Hepatocyte (in vitro differentiated cells): ENCODE results near the gene CUX1. TPM values are rescaled to one million over a fixed set of nuclear protein-coding genes. Genes with fewer than 3 reads are reported as not detected.

ENCODE experiments used
- DNase-seq: peaks from one replicate; pipeline ENCODE4 v3.0.0-alpha.2; 2016; ENCODE audit warnings: low spot score
- H2AFZ ChIP-seq: fragments of 200-600 bp; sonication (generic); 2 replicates; pipeline ENCODE4 v1.6.0; 2016; ENCODE audit warnings: antibody characterized with exemption, mild to moderate bottlenecking
- H3K27ac ChIP-seq: fragments of 200-600 bp; sonication (generic); 2 replicates; pipeline ENCODE4 v1.5.1; 2016; ENCODE audit warnings: mild to moderate bottlenecking
- H3K27me3 ChIP-seq: fragments of 200-600 bp; sonication (generic); 2 replicates; pipeline ENCODE4 v1.6.1; 2016
- H3K36me3 ChIP-seq: fragments of 200-600 bp; sonication (generic); replicated peaks from 2 replicates; pipeline ENCODE4 v1.5.1; 2016; ENCODE audit warnings: low read depth; ENCODE audit not compliant: insufficient read depth
- H3K4me1 ChIP-seq: fragments of 200-600 bp; sonication (generic); 2 replicates; pipeline ENCODE4 v1.5.1; 2016; ENCODE audit warnings: mild to moderate bottlenecking, moderate library complexity; ENCODE audit not compliant: insufficient read depth
- H3K4me2 ChIP-seq: fragments of 200-600 bp; sonication (generic); 2 replicates; pipeline ENCODE4 v1.6.0; 2016
- H3K4me3 ChIP-seq: fragments of 200-600 bp; sonication (generic); 2 replicates; pipeline ENCODE4 v1.5.1; 2016; ENCODE audit warnings: mild to moderate bottlenecking
- H3K79me2 ChIP-seq: fragments of 200-600 bp; sonication (generic); 2 replicates; pipeline ENCODE4 v1.6.0; 2017; ENCODE audit warnings: mild to moderate bottlenecking
- H3K9me2 ChIP-seq: fragments of 200-600 bp; sonication (generic); replicated peaks from 2 replicates; pipeline ENCODE4 v1.6.0; 2017; ENCODE audit warnings: mild to moderate bottlenecking; ENCODE audit not compliant: insufficient read depth
- H3K9me3 ChIP-seq: fragments of 200-600 bp; sonication (generic); 2 replicates; pipeline ENCODE4 v1.5.1; 2016; ENCODE audit warnings: low read depth, mild to moderate bottlenecking
- H4K20me1 ChIP-seq: fragments of 200-600 bp; sonication (generic); 2 replicates; pipeline ENCODE4 v1.6.0; 2016; ENCODE audit warnings: mild to moderate bottlenecking; ENCODE audit not compliant: insufficient read depth, poor library complexity, severe bottlenecking
- EZH2 ChIP-seq: fragments of 200-600 bp; sonication (generic); IDR thresholded peaks from 2 replicates; pipeline ENCODE4 v1.6.1; 2016; ENCODE audit warnings: antibody characterized with exemption, mild to moderate bottlenecking, borderline replicate concordance
- EZH2phosphoT487 ChIP-seq: fragments of 200-600 bp; sonication (generic); IDR thresholded peaks from one replicate; pipeline ENCODE4 v1.6.1; 2018; ENCODE audit warnings: antibody characterized with exemption, mild to moderate bottlenecking, low read depth, moderate library complexity; ENCODE audit not compliant: unreplicated experiment, severe bottlenecking
- WGBS: methylation state at CpG from one replicate; pipeline ENCODE4 v1.1.6; 2016; ENCODE audit warnings: low lambda C conversion rate; ENCODE audit errors: missing lambda C conversion rate; 5-methylcytosine and 5-hydroxymethylcytosine counted together
- polyA plus RNA-seq: library from polyadenylated mRNA; unstranded; fragments of >200 nt; fragmentation: Nextera tagmentation; extraction: Ambion mirVana; gene quantifications from 2 replicates; pipeline ENCODE4 v1.2.1, GENCODE V29; 2016
- total RNA-seq: library from RNA; depleted of rRNA; stranded (reverse); fragments of >200 nt; gene quantifications from 2 replicates; pipeline ENCODE4 v1.2.3, GENCODE V29; 2014
- TF ChIP-seq, protein P1 (sequence below): fragments of 200-600 bp; sonication (generic); IDR thresholded peaks from 2 replicates; pipeline ENCODE4 v1.5.1; 2016; ENCODE audit warnings: antibody characterized with exemption, mild to moderate bottlenecking; ENCODE audit not compliant: poor library complexity

Gene CUX1
- total and polyA plus RNA-seq, 2 experiments from 2014 or later, result 60.1 to 76.8 TPM

DNA sequence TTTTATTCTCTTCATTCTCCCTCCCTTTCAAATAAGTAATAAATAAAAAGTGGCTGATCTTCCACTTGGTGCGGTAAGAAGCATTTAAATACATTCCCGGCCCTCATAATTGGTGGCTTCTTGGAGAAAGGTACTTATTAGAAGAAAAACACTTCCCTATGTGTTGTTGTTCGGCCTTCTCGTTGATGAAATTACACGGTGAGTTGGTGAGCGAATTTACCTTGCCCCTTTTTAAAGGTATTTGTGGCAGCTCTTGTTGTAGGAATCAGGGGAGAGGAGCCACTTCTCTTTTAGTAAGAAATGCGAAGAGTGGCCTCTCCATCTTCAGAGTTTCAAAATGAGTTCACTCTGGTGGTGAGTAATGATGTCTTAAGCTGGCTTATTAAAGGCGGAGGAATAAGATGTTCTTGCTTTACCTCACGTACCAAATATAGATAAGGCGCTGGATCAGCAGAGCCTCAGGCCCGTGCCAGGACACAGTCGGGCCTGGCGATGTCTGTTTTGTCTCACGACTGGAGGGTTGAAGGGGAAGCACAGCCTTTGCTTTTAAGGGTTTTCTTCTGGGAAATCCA is 135.9 kb downstream of the CUX1 start:
- Histone ChIP-seq H3K27ac (peak overlapping the region; percentile 95), H3K4me3 (no peak overlapping the region), H4K20me1 (no peaks in the 10 kb centered on the region), H3K4me1 (peaks cover 17% of the 10 kb centered on the region), H3K9me3 (no peaks in the 10 kb centered on the region), H3K9me2 (no peaks in the 10 kb centered on the region), H2AFZ (no peak overlapping the region), H3K4me2 (peak overlapping the region; percentile 30), H3K27me3 (no peaks in the 10 kb centered on the region), H3K79me2 (peaks cover 81% of the 10 kb centered on the region), H3K36me3 (no peaks in the 10 kb centered on the region)
- TF ChIP-seq EZH2 (no peak), EZH2phosphoT487 (no peak)
- TF ChIP-seq, protein P1, sequence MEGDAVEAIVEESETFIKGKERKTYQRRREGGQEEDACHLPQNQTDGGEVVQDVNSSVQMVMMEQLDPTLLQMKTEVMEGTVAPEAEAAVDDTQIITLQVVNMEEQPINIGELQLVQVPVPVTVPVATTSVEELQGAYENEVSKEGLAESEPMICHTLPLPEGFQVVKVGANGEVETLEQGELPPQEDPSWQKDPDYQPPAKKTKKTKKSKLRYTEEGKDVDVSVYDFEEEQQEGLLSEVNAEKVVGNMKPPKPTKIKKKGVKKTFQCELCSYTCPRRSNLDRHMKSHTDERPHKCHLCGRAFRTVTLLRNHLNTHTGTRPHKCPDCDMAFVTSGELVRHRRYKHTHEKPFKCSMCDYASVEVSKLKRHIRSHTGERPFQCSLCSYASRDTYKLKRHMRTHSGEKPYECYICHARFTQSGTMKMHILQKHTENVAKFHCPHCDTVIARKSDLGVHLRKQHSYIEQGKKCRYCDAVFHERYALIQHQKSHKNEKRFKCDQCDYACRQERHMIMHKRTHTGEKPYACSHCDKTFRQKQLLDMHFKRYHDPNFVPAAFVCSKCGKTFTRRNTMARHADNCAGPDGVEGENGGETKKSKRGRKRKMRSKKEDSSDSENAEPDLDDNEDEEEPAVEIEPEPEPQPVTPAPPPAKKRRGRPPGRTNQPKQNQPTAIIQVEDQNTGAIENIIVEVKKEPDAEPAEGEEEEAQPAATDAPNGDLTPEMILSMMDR, result no peak
- peak; percentile 85 for DNase-seq
- WGBS, result 63% methylated on average over 14 of the region's 14 CpGs

DNA sequence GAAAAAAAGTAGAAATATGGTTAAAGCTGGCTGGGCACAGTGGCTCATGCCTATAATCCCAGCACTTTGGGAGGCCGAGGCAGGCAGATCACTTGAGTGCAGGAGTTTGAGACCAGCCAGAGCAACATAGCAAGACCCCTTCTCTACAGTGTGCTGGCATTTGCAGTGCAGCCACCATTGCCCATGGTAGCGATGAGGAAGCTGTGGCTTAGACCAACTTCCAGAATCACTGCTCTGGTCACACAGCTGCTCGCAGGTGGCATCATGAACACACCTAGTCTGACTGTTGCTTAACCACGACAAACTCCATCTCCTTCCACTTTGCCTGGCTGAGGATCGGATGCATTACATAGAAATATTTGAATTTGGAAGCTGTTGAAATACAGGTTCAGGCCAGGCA is 137.1 kb downstream of the CUX1 start:
- H3K4me2 ChIP-seq, result no peak overlapping the region
- peaks cover 81% of the 10 kb centered on the region for H3K79me2 ChIP-seq
- no peaks in the 10 kb centered on the region for H3K27me3 ChIP-seq
- no peak overlapping the region for H3K4me3 ChIP-seq
- peaks cover 2% of the 10 kb centered on the region for H4K20me1 ChIP-seq
- H3K4me1 ChIP-seq, result peaks cover 17% of the 10 kb centered on the region
- H2AFZ ChIP-seq, result no peak overlapping the region
- no peaks in the 10 kb centered on the region for H3K36me3 ChIP-seq
- H3K27ac ChIP-seq, result peak overlapping the region; percentile 85
- no peak for TF ChIP-seq EZH2
- TF ChIP-seq, protein P1, result no peak
- TF ChIP-seq EZH2phosphoT487, result no peak
- 92% methylated on average over 5 of the region's 5 CpGs for WGBS
- H3K9me3 ChIP-seq, result no peaks in the 10 kb centered on the region
- no peaks in the 10 kb centered on the region for H3K9me2 ChIP-seq
- no peak for DNase-seq

DNA sequence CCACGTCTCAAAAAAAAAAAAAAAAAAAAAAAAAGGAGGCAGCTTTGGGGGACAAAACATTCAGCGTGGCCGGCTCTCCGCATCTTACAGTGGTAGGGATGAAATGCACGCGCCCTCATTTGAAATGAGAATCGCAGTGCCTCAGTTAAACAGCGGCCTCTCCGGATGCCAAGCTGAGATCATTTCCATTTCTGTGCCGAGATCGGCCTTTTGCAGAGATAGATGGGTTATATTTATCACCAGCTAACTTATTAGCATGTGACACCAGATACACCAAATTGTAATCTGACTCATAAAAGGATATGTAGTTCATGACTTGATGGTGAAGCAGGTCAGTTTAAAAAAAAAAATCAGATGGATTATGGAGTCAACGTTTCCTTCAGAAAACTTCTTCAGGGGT is 138.7 kb downstream of the CUX1 start:
- H3K4me2 ChIP-seq, result no peak overlapping the region
- H3K4me1 ChIP-seq, result peaks cover 17% of the 10 kb centered on the region
- 92% methylated on average over 11 of the region's 12 CpGs for WGBS
- H2AFZ ChIP-seq, result no peak overlapping the region
- H3K27ac ChIP-seq, result peak overlapping the region; percentile 85
- H3K9me2 ChIP-seq, result no peaks in the 10 kb centered on the region
- peaks cover 86% of the 10 kb centered on the region for H3K79me2 ChIP-seq
- no peak for DNase-seq
- H3K36me3 ChIP-seq, result no peaks in the 10 kb centered on the region
- H3K4me3 ChIP-seq, result no peak overlapping the region
- no peaks in the 10 kb centered on the region for H3K9me3 ChIP-seq
- H3K27me3 ChIP-seq, result no peaks in the 10 kb centered on the region
- peaks cover 8% of the 10 kb centered on the region for H4K20me1 ChIP-seq
- TF ChIP-seq EZH2phosphoT487 (no peak), EZH2 (no peak)
- TF ChIP-seq, protein P1, result no peak
